Spleen (tissue), 11 donors: ENCODE results near the gene GPC4. TPM values are rescaled to one million over a fixed set of nuclear protein-coding genes. Genes with fewer than 3 reads are reported as not detected.
"Not testable (repeated sequence)": the region's sequence is repeated elsewhere in the genome, so short reads cannot be mapped to it uniquely, and the experiment has no call there.

ENCODE experiments used
- DNase-seq: peaks from one replicate; pipeline ENCODE4 v3.0.0-alpha.2; 2020
- H3K27ac ChIP-seq, 8 donors: fragments of 200-600 bp; sonication (generic) in 7 of 8; 1 replicate in 4 of 8; 2 replicates in 4 of 8; pipeline versions ENCODE4 v1.5.0 to v1.8.0; 2016 to 2021; ENCODE audit warnings: inconsistent platforms in 4 of 8, mild to moderate bottlenecking in 4 of 8, moderate library complexity in 1 of 8
- H3K27me3 ChIP-seq, 7 donors: fragments of 200-600 bp; sonication (generic) in 6 of 7; replicated peaks in 1 of 7; 1 replicate in 4 of 7; 2 replicates in 3 of 7; pipeline versions ENCODE4 v1.5.0 to v1.8.0; 2016 to 2021; ENCODE audit warnings: inconsistent platforms in 3 of 7, mild to moderate bottlenecking in 1 of 7
- H3K36me3 ChIP-seq, 6 donors: fragments of 200-600 bp; sonication (generic) in 5 of 6; 1 replicate in 4 of 6; 2 replicates in 2 of 6; pipeline versions ENCODE4 v1.5.0 to v1.8.0; 2016 to 2021; ENCODE audit warnings: inconsistent platforms in 2 of 6
- H3K4me1 ChIP-seq, 6 donors: fragments of 200-600 bp; sonication (generic) in 5 of 6; 1 replicate in 3 of 6; 2 replicates in 3 of 6; pipeline versions ENCODE4 v1.5.0 to v1.8.0; 2016 to 2021; ENCODE audit warnings: inconsistent platforms in 3 of 6
- H3K4me3 ChIP-seq, 8 donors: fragments of 200-600 bp; sonication (generic) in 7 of 8; 1 replicate in 4 of 8; 2 replicates in 4 of 8; pipeline versions ENCODE4 v1.5.0 to v1.8.0; 2016 to 2021; ENCODE audit warnings: inconsistent platforms in 4 of 8, mild to moderate bottlenecking in 4 of 8, moderate library complexity in 2 of 8
- H3K9me3 ChIP-seq, 8 donors: fragments of 200-600 bp; sonication (generic) in 7 of 8; 1 replicate in 4 of 8; 2 replicates in 4 of 8; pipeline versions ENCODE4 v1.5.0 to v1.8.0; 2016 to 2021; ENCODE audit warnings: inconsistent platforms in 4 of 8
- CTCF ChIP-seq, 11 experiments: fragments of 200-600 bp in 7 of 11; fragments of 450-650 bp in 4 of 11; sonication (generic) in 4 of 11; IDR thresholded peaks in 8 of 11; conservative IDR thresholded peaks in 3 of 11; 1 replicate in 7 of 11; 2 replicates in 4 of 11; pipeline versions ENCODE4 v1.4.0 to v1.8.0; 2016 to 2021; ENCODE audit warnings: antibody characterized with exemption in 11 of 11, inconsistent platforms in 4 of 11, mild to moderate bottlenecking in 1 of 11
- POLR2A ChIP-seq, 3 donors: fragments of 450-650 bp; IDR thresholded peaks; one replicate each; pipeline ENCODE4 v1.5.1; 2017; ENCODE audit warnings: antibody characterized with exemption in 3 of 3, mild to moderate bottlenecking in 1 of 3
- POLR2AphosphoS5 ChIP-seq, 3 donors: sonication (generic); formaldehyde crosslinking; IDR thresholded peaks; one replicate each; pipeline ENCODE4 v1.5.1; 2017; ENCODE audit warnings: antibody characterized with exemption in 3 of 3
- WGBS, 5 donors: extraction: QIAGEN DNeasy Blood & Tissue Kit in 3 of 5; methylation state at CpG; one replicate each; pipeline versions ENCODE4 v1.1.5 to v1.1.7; 2013 to 2018; 5-methylcytosine and 5-hydroxymethylcytosine counted together
- intact Hi-C: fragments of 100-400 bp; cut with DNase I; formaldehyde crosslinking; loops from one replicate; pipeline ENCODE4 v1.15.0; 2023; ENCODE audit warnings: low total_unique reads
- polyA plus RNA-seq, 3 donors: library from polyadenylated mRNA; stranded (reverse); fragments of 200-250 nt; gene quantifications; one replicate each; pipeline ENCODE4 v1.2.1, GENCODE V29; 2013
- total RNA-seq, 7 donors: library from RNA; depleted of rRNA in 3 of 7; stranded (reverse); fragments of >200 nt in 3 of 7; fragmentation: NEBNext Ultra II Directional in 4 of 7; extraction: Animal tissue kit (Norgen Biotek cat#: 25700) in 4 of 7; gene quantifications; one replicate each; pipeline versions ENCODE4 v1.1.0 to v1.2.1, GENCODE V29; 2016 to 2021
- donor health status: healthy with polysubstance abuse.
- donor health status: DM: no; HTN: no; CAD: no; lungs with moderate emphysema.
- donor health status: DM: no; HTN: no; CAD: no.
- donor health status: Bipolar disorder and iron deficiency.
- donor health status: healthy.
- donor health status: DM: no; HTN: no; CAD: no.
- donor health status: DM: yes; HTN: yes; CAD: no.

GPC4 gene
- total and polyA plus RNA-seq, 10 donors, result 0.70 to 17.7 (median 4.9) TPM

- intact Hi-C loops, result no loop called here
- WGBS, 5 donors, result 26 to 44% (median 34%) methylated on average over 2 of the region's 2 CpGs
- Histone ChIP-seq H3K4me1 (no peaks in the 10 kb centered on the region), H3K27ac (no peak overlapping the region), H3K4me3 (no peak overlapping the region), H3K27me3 (peaks cover 0 to 13% (median 0%) of the 10 kb centered on the region in 7 donors), H3K36me3 (no peaks in the 10 kb centered on the region), H3K9me3 (no peaks in the 10 kb centered on the region)
- TF ChIP-seq POLR2AphosphoS5 (IDR thresholded peaks at IDR 0.05) (no peak), POLR2A (IDR thresholded peaks at IDR 0.05) (no peak), CTCF (IDR thresholded peaks at IDR 0.05 in 8 of 11, conservative IDR thresholded peaks at IDR 0.05 in 3 of 11) (no peak)
- no peak for DNase-seq
Measured at GRCh38 chrX:133323431-133323830, 91.9 kb downstream of the GPC4 start.

GRCh38 chrX:133322269-133322668, 93.0 kb downstream of the GPC4 start:
- H3K27ac ChIP-seq, intact Hi-C loops, H3K4me3 ChIP-seq, DNase-seq, H3K36me3 ChIP-seq, H3K4me1 ChIP-seq, H3K9me3 ChIP-seq: not testable (repeated sequence)
- 73 to 94% (median 75%) methylated on average over 9 of the region's 9 CpGs for WGBS, 5 donors
- H3K27me3 ChIP-seq, result peaks cover 0 to 13% (median 0%) of the 10 kb centered on the region in 7 donors

- peaks cover 0 to 13% (median 0%) of the 10 kb centered on the region in 7 donors for H3K27me3 ChIP-seq
- H3K27ac ChIP-seq, result no peak overlapping the region
- intact Hi-C loops, result no loop called here
- no peaks in the 10 kb centered on the region for H3K9me3 ChIP-seq
- no peaks in the 10 kb centered on the region for H3K4me1 ChIP-seq
- WGBS, 5 donors, result 83 to 91% (median 85%) methylated on average over 1 of the region's 1 CpG
- DNase-seq, result no peak
- no peak overlapping the region for H3K4me3 ChIP-seq
- TF ChIP-seq POLR2AphosphoS5 (IDR thresholded peaks at IDR 0.05) (no peak), CTCF (IDR thresholded peaks at IDR 0.05 in 8 of 11, conservative IDR thresholded peaks at IDR 0.05 in 3 of 11) (no peak), POLR2A (IDR thresholded peaks at IDR 0.05) (no peak)
- H3K36me3 ChIP-seq, result no peaks in the 10 kb centered on the region
Measured at GRCh38 chrX:133321451-133321850, 93.8 kb downstream of the GPC4 start.

GRCh38 chrX:133314281-133314680, 101.0 kb downstream of the GPC4 start:
- H3K4me3 ChIP-seq, result no peak overlapping the region
- H3K36me3 ChIP-seq, result no peaks in the 10 kb centered on the region
- intact Hi-C loops, result no loop called here
- TF ChIP-seq CTCF (IDR thresholded peaks at IDR 0.05 in 8 of 11, conservative IDR thresholded peaks at IDR 0.05 in 3 of 11) (no peak), POLR2A (IDR thresholded peaks at IDR 0.05) (no peak), POLR2AphosphoS5 (IDR thresholded peaks at IDR 0.05) (no peak)
- no peaks in the 10 kb centered on the region for H3K9me3 ChIP-seq
- no peak overlapping the region for H3K27ac ChIP-seq
- H3K27me3 ChIP-seq, result peaks cover 0 to 13% (median 0%) of the 10 kb centered on the region in 7 donors
- no peaks in the 10 kb centered on the region for H3K4me1 ChIP-seq
- DNase-seq, result no peak

GRCh38 chrX:133308499-133308897, 106.8 kb downstream of the GPC4 start:
- H3K27me3 ChIP-seq, result peaks cover 0 to 17% (median 0%) of the 10 kb centered on the region in 7 donors
- no peak for DNase-seq
- no peak for TF ChIP-seq CTCF (IDR thresholded peaks at IDR 0.05 in 8 of 11, conservative IDR thresholded peaks at IDR 0.05 in 3 of 11)
- no peak for TF ChIP-seq POLR2A (IDR thresholded peaks at IDR 0.05)
- WGBS, 5 donors, result 64 to 84% (median 74%) methylated on average over 5 of the region's 5 CpGs
- H3K4me3 ChIP-seq, result no peak overlapping the region
- no peak overlapping the region for H3K27ac ChIP-seq
- intact Hi-C loops, result no loop called here
- no peaks in the 10 kb centered on the region for H3K36me3 ChIP-seq
- no peaks in the 10 kb centered on the region for H3K9me3 ChIP-seq
- no peaks in the 10 kb centered on the region for H3K4me1 ChIP-seq
